Stimulated activated CD8-positive, alpha-beta memory T cell treated with anti-CD3 and anti-CD28 coated beads, Interleukin-12 subunit alpha, Interleukin-12 subunit beta, amount 100 ng/mL, for 1 hour (primary cell): ENCODE results near the gene HBM.
"Not testable (repeated sequence)": the region's sequence is repeated elsewhere in the genome, so short reads cannot be mapped to it uniquely, and the experiment has no call there.

ENCODE experiments used
- DNase-seq: peaks from one replicate; pipeline ENCODE4 v3.0.0-alpha.2; 2020; ENCODE audit warnings: low read depth

HBM gene

DNA sequence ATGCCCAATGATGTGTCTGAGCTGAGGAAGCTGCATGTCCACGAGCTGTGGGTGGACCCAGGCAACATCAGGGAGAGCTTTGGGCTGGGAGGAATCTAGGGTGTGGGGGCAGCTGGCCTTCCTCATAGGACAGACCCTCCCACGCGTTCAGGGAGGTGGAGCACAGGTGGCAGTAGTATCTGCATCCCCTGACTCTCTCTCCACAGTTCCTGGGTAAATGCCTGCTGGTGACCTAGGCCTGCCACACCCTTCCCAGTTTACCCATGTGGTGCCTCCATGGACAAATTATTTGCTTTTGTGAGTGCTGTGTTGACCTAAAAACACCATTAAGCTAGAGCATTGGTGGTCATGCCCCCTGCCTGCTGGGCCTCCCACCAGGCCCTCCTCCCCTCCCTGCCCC is 3.2 kb downstream of the HBM start:
- DNase-seq, result no peak

- not testable (repeated sequence) for DNase-seq
Observed at GRCh38 chr16:170088-170507, 4.3 kb downstream of the HBM start.

- no peak for DNase-seq
Observed at GRCh38 chr16:170788-171187, 5.0 kb downstream of the HBM start.

DNA sequence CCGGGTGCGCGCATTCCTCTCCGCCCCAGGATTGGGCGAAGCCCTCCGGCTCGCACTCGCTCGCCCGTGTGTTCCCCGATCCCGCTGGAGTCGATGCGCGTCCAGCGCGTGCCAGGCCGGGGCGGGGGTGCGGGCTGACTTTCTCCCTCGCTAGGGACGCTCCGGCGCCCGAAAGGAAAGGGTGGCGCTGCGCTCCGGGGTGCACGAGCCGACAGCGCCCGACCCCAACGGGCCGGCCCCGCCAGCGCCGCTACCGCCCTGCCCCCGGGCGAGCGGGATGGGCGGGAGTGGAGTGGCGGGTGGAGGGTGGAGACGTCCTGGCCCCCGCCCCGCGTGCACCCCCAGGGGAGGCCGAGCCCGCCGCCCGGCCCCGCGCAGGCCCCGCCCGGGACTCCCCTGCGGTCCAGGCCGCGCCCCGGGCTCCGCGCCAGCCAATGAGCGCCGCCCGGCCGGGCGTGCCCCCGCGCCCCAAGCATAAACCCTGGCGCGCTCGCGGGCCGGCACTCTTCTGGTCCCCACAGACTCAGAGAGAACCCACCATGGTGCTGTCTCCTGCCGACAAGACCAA is 6.7 kb downstream of the HBM start, which contains the start of gene HBA2:
HBA2 (plus strand) TSS at position 503 of the 568 bp plus-strand sequence; CDS start at position 540, 37 bp downstream.
- not testable (repeated sequence) for DNase-seq

- DNase-seq, result not testable (repeated sequence)
Observed at GRCh38 chr16:173211-173854, 7.6 kb downstream of the HBM start.

- not testable (repeated sequence) for DNase-seq
Observed at GRCh38 chr16:173928-174769, 8.4 kb downstream of the HBM start.

GRCh38 chr16:175011-175949 is 9.5 kb downstream of the HBM start:
- no peak for DNase-seq

GRCh38 chr16:176006-176405 is 10.2 kb downstream of the HBM start:
- not testable (repeated sequence) for DNase-seq

- DNase-seq, result not testable (repeated sequence)
Observed at GRCh38 chr16:176477-177382, 11.0 kb downstream of the HBM start, which contains the start of gene HBA1. Gene HBA1 (plus strand): TSS chr16:176680. CDS start chr16:176717, 37 bp downstream.

DNA sequence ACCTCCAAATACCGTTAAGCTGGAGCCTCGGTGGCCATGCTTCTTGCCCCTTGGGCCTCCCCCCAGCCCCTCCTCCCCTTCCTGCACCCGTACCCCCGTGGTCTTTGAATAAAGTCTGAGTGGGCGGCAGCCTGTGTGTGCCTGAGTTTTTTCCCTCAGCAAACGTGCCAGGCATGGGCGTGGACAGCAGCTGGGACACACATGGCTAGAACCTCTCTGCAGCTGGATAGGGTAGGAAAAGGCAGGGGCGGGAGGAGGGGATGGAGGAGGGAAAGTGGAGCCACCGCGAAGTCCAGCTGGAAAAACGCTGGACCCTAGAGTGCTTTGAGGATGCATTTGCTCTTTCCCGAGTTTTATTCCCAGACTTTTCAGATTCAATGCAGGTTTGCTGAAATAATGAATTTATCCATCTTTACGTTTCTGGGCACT is 11.6 kb downstream of the HBM start:
- no peak for DNase-seq

DNA sequence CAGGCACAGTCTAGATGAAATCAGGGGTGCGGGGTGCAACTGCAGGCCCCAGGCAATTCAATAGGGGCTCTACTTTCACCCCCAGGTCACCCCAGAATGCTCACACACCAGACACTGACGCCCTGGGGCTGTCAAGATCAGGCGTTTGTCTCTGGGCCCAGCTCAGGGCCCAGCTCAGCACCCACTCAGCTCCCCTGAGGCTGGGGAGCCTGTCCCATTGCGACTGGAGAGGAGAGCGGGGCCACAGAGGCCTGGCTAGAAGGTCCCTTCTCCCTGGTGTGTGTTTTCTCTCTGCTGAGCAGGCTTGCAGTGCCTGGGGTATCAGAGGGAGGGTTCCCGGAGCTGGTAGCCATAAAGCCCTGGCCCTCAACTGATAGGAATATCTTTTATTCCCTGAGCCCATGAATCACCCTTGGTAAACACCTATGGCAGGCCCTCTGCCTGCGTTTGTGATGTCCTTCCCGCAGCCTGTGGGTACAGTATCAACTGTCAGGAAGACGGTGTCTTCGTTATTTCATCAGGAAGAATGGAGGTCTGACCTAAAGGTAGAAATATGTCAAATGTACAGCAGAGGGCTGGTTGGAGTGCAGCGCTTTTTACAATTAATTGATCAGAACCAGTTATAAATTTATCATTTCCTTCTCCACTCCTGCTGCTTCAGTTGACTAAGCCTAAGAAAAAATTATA is 12.3 kb downstream of the HBM start:
- no peak for DNase-seq

- DNase-seq, result no peak
Observed at GRCh38 chr16:178668-179015, 12.9 kb downstream of the HBM start.

GRCh38 chr16:179211-180092 is 13.7 kb downstream of the HBM start:
- DNase-seq, result no peak

DNA sequence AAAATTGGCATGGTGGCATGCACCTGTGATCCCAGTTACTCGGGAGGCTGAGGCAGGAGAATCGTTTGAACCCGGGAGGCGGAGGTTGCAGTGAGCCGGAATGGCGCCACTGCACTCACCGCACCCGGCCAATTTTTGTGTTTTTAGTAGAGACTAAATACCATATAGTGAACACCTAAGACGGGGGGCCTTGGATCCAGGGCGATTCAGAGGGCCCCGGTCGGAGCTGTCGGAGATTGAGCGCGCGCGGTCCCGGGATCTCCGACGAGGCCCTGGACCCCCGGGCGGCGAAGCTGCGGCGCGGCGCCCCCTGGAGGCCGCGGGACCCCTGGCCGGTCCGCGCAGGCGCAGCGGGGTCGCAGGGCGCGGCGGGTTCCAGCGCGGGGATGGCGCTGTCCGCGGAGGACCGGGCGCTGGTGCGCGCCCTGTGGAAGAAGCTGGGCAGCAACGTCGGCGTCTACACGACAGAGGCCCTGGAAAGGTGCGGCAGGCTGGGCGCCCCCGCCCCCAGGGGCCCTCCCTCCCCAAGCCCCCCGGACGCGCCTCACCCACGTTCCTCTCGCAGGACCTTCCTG is 14.4 kb downstream of the HBM start, which contains the start of gene HBQ1:
HBQ1 (plus strand) TSS at position 359 of the 575 bp plus-strand sequence; CDS start at position 387, 28 bp downstream.
- DNase-seq, result no peak

GRCh38 chr16:180681-181564 is 15.1 kb downstream of the HBM start:
- peak; percentile 72 for DNase-seq

GRCh38 chr16:181565-182021 is 15.8 kb downstream of the HBM start:
- no peak for DNase-seq

- no peak for DNase-seq
Observed at GRCh38 chr16:183005-183404, 17.2 kb downstream of the HBM start.
